DND-41 (cell line): ENCODE results near the gene ASH1L.
"Not testable (repeated sequence)": the region's sequence is repeated elsewhere in the genome, so short reads cannot be mapped to it uniquely, and the experiment has no call there.

ENCODE experiments used
- ATAC-seq: fragments of 200-7000 bp; cut with Tn5 transposase; 3 replicates; pipeline ENCODE4 v1.9.1; 2021; ENCODE audit warnings: low read depth; ENCODE audit not compliant: insufficient read depth
- DNase-seq: peaks from one replicate; pipeline ENCODE4 v3.0.0-alpha.2; 2020
- H2AFZ ChIP-seq: 2 replicates; pipeline ENCODE4 v1.6.0; 2012; ENCODE audit warnings: low read depth, low read length
- H3K27ac ChIP-seq: 2 replicates; pipeline ENCODE4 v1.5.1; 2012; ENCODE audit warnings: low read length, inconsistent platforms
- H3K27me3 ChIP-seq: fragments of 200-600 bp; sonication (generic); 2 replicates; pipeline ENCODE4 v1.6.0; 2012; ENCODE audit warnings: low read length, mild to moderate bottlenecking, inconsistent platforms; ENCODE audit not compliant: insufficient read depth, poor library complexity
- H3K36me3 ChIP-seq: 2 replicates; pipeline ENCODE4 v1.5.1; 2012; ENCODE audit warnings: low read length, inconsistent platforms; ENCODE audit not compliant: insufficient read depth
- H3K4me1 ChIP-seq: 2 replicates; pipeline ENCODE4 v1.5.1; 2012; ENCODE audit warnings: mild to moderate bottlenecking, low read length; ENCODE audit not compliant: insufficient read depth
- H3K4me2 ChIP-seq: 2 replicates; pipeline ENCODE4 v1.6.0; 2012; ENCODE audit warnings: mild to moderate bottlenecking, moderate library complexity, low read length, inconsistent platforms; ENCODE audit not compliant: insufficient read depth
- H3K4me3 ChIP-seq, 2 experiments: fragments of 200-600 bp in 1 of 2; shearing (Covaris generic) in 1 of 2; 2 replicates each; pipeline ENCODE4 v1.5.1; 2012 to 2016; ENCODE audit warnings: inconsistent platforms in 2 of 2, low read length in 2 of 2, mild to moderate bottlenecking in 2 of 2, low read depth in 1 of 2, moderate library complexity in 1 of 2
- H3K79me2 ChIP-seq: 2 replicates; pipeline ENCODE4 v1.6.0; 2012; ENCODE audit warnings: low read length, inconsistent platforms; ENCODE audit not compliant: insufficient read depth
- H3K9ac ChIP-seq: 2 replicates; pipeline ENCODE4 v1.6.0; 2012; ENCODE audit warnings: low read depth, mild to moderate bottlenecking, inconsistent platforms, low read length, moderate library complexity
- H3K9me3 ChIP-seq: 2 replicates; pipeline ENCODE4 v1.5.1; 2012; ENCODE audit warnings: low read length, moderate library complexity, mild to moderate bottlenecking, inconsistent platforms; ENCODE audit not compliant: insufficient read depth, severe bottlenecking
- H4K20me1 ChIP-seq: 2 replicates; pipeline ENCODE4 v1.6.0; 2012; ENCODE audit warnings: low read length; ENCODE audit not compliant: insufficient read depth
- EZH2 ChIP-seq: IDR thresholded peaks from 3 replicates; pipeline ENCODE4 v1.6.1; 2012; ENCODE audit warnings: borderline replicate concordance, low read depth, mild to moderate bottlenecking, moderate library complexity, low read length, inconsistent platforms; ENCODE audit not compliant: severe bottlenecking
- TF ChIP-seq, protein P1 (sequence below): IDR thresholded peaks from 2 replicates; pipeline ENCODE4 v1.5.1; 2012; ENCODE audit warnings: borderline replicate concordance, low read length, moderate library complexity, mild to moderate bottlenecking; ENCODE audit not compliant: poor library complexity, severe bottlenecking; ENCODE audit errors: extremely low read depth

The ASH1L gene

DNA sequence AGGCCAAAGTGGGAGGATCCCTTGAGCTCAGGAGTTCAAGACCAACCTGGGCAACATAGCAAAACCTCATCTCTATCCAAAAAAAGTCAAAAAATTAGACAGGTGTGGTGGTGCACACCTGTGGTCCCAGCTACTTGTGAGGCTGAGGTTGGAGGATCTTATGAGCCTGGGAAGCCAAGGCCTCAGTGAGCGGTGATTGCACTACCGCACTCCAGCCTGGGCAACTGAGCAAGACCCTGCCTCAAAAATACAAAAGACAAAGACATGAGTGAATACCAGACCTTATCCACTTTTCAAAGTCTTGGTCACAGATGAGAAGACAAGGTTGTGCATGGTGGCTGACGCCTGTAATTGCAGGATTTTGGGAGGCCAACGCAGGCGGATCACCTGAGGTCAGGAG, 34.3 kb upstream of the ASH1L start:
- H3K4me3 ChIP-seq, result no peak overlapping the region
- H3K27me3 ChIP-seq, result no peaks in the 10 kb centered on the region
- H3K9me3 ChIP-seq, result no peaks in the 10 kb centered on the region
- no peak overlapping the region for H2AFZ ChIP-seq
- H3K4me1 ChIP-seq, result peaks cover 13% of the 10 kb centered on the region
- DNase-seq (no peak), ATAC-seq (no peak)
- H3K9ac ChIP-seq, result no peak overlapping the region
- H4K20me1 ChIP-seq, result no peaks in the 10 kb centered on the region
- no peak overlapping the region for H3K4me2 ChIP-seq
- no peaks in the 10 kb centered on the region for H3K79me2 ChIP-seq
- no peak overlapping the region for H3K27ac ChIP-seq
- TF ChIP-seq EZH2, result no peak
- TF ChIP-seq, protein P1, sequence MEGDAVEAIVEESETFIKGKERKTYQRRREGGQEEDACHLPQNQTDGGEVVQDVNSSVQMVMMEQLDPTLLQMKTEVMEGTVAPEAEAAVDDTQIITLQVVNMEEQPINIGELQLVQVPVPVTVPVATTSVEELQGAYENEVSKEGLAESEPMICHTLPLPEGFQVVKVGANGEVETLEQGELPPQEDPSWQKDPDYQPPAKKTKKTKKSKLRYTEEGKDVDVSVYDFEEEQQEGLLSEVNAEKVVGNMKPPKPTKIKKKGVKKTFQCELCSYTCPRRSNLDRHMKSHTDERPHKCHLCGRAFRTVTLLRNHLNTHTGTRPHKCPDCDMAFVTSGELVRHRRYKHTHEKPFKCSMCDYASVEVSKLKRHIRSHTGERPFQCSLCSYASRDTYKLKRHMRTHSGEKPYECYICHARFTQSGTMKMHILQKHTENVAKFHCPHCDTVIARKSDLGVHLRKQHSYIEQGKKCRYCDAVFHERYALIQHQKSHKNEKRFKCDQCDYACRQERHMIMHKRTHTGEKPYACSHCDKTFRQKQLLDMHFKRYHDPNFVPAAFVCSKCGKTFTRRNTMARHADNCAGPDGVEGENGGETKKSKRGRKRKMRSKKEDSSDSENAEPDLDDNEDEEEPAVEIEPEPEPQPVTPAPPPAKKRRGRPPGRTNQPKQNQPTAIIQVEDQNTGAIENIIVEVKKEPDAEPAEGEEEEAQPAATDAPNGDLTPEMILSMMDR, result no peak
- no peaks in the 10 kb centered on the region for H3K36me3 ChIP-seq

DNA sequence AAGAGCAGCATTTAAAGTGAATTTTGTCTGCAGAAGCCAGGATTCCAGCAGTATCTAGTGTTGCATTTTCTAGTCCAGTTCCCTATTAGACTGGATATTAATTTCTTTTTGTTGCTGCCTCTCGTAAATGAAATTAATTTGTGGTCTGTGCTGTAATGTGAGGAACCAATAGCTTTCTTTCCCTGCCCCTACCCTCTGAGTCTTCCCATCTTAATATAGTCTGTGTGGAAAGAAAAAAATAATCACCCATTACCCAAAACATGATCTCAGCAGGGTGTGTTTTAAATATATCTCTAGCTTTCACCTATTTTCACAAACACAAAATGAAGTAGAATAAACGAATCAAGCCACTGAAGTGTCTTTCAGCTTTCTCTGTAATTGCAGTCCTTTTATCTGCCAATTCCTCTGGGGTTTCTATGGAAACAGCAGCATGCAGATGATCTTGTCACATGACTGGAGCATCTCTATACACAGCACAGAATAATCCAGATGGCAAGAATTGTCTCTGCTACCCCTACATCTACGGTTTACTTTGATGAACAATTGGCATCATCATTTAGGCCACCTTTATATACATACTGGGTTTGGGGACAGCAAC, 33.4 kb upstream of the ASH1L start:
- H3K27me3 ChIP-seq, result not testable (repeated sequence)

DNA sequence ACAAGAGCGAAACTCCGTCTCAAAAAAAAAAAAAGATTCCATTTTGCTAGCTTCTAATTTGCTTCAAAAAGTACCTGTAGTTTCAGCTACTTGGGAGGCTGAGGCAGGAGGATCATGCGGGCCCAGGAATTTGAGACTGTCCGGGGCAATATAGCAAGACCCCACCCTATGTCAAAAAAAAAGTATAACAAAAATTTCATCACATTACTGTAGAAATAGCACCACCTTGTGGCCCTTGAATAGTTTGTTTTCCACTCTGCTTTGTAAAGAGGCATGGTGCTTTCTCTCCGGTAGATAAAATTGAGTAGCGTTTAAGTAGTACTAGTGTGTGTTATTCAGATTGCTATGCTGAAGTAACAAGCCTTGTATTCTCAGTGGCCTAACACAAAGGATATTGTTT, 29.2 kb upstream of the ASH1L start:
- Histone ChIP-seq H3K4me1 (no peaks in the 10 kb centered on the region), H2AFZ (no peak overlapping the region)

More for the DNA sequence above, 33.4 kb upstream of the ASH1L start:
- H3K9ac ChIP-seq, H3K79me2 ChIP-seq, ATAC-seq, H4K20me1 ChIP-seq, H2AFZ ChIP-seq, DNase-seq, H3K4me3 ChIP-seq, H3K27ac ChIP-seq, H3K4me2 ChIP-seq, H3K36me3 ChIP-seq, H3K9me3 ChIP-seq: not testable (repeated sequence)
- H3K4me1 ChIP-seq, result peaks cover 13% of the 10 kb centered on the region

DNA sequence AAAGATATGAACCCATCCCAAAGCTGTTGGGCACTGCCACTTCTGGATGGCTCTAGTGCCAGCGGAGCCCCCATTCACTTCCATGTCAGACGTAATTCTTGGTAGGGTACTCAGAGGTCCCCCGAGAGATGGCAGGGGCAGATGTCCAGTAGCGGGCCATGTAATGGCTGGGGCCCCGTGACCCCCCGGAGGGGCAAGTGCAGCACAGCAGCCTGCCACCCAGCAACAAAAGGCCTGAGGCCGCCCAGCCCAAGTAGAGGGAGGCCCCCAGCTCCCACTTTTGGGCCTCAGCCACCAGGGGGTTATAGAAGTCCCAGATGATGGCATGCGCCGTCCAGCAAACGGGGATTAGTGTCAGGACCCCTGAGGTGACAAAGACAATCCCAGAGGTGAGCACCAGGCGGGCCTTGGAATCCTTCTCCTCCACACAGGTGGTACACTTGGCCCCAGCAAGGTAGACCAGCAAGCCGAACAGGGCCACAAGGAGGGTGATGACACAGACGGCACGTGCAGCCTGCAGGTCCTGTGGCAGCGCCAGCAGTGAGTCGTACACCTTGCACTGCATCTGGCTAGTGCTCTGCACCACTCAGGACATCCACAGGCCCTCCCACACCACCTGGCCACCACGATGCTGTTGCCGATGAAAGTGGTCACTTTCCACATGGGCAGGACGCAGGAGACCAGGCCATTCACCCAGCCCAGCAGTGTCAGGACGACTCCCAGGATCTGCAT, 28.1 kb upstream of the ASH1L start:
- H2AFZ ChIP-seq, DNase-seq, H3K9me3 ChIP-seq, H3K4me1 ChIP-seq, H3K4me2 ChIP-seq, H3K4me3 ChIP-seq, H3K36me3 ChIP-seq, H4K20me1 ChIP-seq, ATAC-seq, H3K79me2 ChIP-seq, H3K27me3 ChIP-seq, H3K9ac ChIP-seq, H3K27ac ChIP-seq: not testable (repeated sequence)

More for the DNA sequence above, 29.2 kb upstream of the ASH1L start:
- Histone ChIP-seq H3K36me3 (no peaks in the 10 kb centered on the region), H3K9me3 (no peaks in the 10 kb centered on the region), H3K9ac (no peak overlapping the region), H3K27me3 (no peaks in the 10 kb centered on the region), H4K20me1 (no peaks in the 10 kb centered on the region), H3K4me2 (no peak overlapping the region), H3K79me2 (no peaks in the 10 kb centered on the region), H3K27ac (no peak overlapping the region), H3K4me3 (no peak overlapping the region)
- peak; percentile 80 for ATAC-seq
- peak; percentile 28 for DNase-seq
- TF ChIP-seq, protein P1, result peak; percentile 67
- TF ChIP-seq EZH2, result no peak

DNA sequence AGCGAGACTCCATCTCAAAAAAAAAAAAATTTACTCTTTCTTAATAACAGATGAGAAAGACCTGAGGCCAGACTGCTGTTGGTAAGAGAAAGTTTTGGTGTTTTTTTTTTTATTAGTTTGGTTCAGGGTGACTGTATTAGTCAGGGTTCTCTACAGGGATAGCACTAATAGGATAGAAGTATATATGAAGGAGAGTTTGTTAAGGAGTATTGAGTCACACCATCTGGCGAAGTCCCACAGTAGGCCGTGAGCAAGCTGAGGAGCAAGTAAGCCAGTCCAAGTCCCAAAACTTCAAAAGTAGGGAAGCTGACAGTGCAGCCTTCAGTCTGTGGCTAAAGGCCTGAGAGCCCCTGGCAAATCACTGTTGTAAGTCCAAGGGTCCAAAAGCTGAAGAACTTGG, 26.7 kb upstream of the ASH1L start:
- not testable (repeated sequence) for DNase-seq, H2AFZ ChIP-seq, H3K4me3 ChIP-seq, H3K27ac ChIP-seq, H3K4me1 ChIP-seq, H3K27me3 ChIP-seq, H3K79me2 ChIP-seq, H4K20me1 ChIP-seq, H3K9me3 ChIP-seq, H3K9ac ChIP-seq, H3K4me2 ChIP-seq, H3K36me3 ChIP-seq, ATAC-seq

DNA sequence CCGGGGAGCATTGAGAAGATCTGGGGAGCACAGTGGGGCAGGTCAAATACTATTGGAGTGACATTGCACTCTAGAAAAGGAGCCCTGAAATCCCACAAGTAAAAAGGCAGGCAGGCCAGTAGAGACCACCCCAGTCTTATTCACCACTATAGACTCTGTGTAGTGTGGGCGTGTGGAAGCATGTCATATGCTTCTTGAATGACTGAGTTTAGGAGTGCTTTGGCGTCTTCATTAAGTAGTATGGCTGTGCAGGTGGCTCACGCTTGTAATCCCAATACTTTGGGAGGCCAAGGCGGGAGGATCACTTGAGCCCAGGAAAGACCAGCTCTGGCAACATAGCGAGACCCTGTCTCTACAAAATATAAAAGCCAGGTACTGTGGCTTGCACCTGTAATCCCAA, 21.2 kb upstream of the ASH1L start:
- H2AFZ ChIP-seq, H3K27ac ChIP-seq, DNase-seq, H3K4me2 ChIP-seq, ATAC-seq, H4K20me1 ChIP-seq, H3K4me1 ChIP-seq, H3K9me3 ChIP-seq, H3K79me2 ChIP-seq, H3K36me3 ChIP-seq, H3K27me3 ChIP-seq, H3K9ac ChIP-seq, H3K4me3 ChIP-seq: not testable (repeated sequence)
